ENCODE measurements around the gene PTPRN2.
"Not testable (repeated sequence)": the region's sequence is repeated elsewhere in the genome, so short reads cannot be mapped to it uniquely, and the experiment has no call there.

Gene PTPRN2

GRCh38 chr7:157861031-157861491, 726.6 kb downstream of the PTPRN2 start:
- DNase-seq (ENCODE audit: low read depth): no peak

- no peak for DNase-seq (ENCODE audit: low read depth)
Observed at GRCh38 chr7:157860406-157860805, 727.2 kb downstream of the PTPRN2 start.

DNA sequence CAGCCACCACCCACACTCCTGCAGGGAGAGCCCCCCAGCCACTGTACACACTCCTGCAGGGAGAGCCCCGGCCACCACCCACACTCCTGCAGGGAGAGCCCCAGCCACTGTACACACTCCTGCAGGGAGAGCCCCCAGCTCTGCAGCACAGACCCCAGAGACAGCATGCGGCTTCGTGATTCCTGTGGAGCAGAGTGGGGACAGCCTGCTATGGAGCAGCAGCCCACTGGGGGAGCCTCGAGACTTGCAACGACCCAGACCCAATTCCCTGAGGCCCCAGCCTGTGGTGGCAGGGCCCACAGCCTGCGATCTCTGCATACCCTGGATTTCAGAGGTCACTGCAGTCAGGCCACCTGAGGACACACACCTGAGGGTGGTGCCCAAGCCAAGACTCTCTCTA, 727.7 kb downstream of the PTPRN2 start:
- DNase-seq (ENCODE audit: low read depth): no peak

DNA sequence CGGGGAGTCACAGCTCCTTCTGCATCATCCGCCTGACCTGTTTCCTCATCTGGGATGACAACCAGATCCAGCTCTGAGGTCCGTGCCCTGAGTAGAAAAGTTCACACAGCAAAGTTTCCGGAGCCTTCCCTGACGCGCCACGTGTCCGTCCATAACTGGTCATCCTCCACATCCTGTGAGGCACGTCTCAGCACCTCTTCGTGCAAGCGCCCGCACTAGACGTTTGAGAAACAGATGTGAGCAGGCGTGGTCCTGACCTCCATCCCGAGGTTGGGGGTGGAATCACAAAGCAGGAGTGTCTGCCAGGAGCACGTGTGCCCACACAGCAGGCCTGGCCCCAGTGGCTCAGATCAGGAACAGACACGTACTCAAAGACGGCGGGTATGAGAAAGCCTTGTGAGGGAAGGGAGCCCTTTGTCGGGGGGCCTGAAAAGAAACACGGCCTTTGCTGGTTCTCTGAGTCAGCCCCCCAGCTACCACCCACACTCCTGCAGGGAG, 730.0 kb downstream of the PTPRN2 start:
- DNase-seq (ENCODE audit: low read depth): no peak

DNA sequence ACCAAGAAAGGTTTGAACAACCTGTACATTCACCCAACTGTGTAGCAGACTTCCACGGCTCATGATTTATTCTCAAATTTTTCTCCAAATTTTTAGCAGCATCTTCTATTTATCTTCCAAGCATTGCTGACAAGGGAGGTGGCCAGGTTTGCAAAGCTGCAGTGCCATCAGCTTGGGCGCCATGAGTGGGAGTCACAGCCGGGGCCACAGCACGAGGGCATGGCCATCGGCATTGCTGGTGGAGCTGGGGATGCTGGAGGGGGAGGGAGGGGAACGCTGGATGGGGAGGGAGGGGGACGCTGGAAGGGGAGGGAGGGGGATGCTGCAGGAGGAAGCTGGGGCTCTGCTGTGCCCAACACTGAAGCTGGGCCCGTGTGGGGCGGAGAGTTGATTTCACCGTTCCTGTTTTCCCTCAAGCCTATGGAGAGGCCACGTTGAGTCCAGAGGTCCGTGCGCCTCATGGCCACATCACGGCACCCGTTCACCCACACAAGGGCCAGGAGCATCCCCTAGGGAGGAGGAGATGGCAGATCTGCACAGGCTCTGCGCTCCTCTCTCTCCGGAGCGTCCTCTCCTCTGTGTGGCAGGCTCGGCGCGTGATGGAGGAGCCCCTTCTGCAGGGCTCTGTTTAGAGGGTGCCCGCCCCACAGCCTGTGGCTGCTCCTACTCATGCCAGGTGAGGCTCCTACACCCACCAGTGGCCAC, 730.6 kb downstream of the PTPRN2 start:
- no peak for DNase-seq (ENCODE audit: low read depth)

GRCh38 chr7:157855452-157856213, 732.0 kb downstream of the PTPRN2 start:
- no peak for DNase-seq (ENCODE audit: low read depth)

DNA sequence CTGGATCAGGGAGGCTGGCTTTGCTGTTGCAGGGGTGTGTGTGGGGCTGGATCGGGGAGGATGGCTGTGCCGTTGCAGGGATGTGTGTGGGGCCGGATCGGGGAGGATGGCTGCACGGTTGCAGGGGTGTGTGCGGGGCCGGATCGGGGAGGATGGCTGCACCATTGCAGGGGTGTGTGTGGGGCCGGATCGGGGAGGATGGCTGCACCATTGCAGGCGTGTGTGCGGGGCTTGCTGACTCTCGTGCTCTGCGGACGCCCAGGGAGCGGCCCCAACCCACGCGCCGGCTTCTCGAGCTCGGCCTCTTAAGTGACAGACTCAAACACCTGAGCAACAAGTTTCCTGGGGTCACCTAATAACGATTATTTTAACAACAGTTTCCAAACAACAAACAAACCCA, 732.6 kb downstream of the PTPRN2 start:
- no peak for DNase-seq (ENCODE audit: low read depth)

- DNase-seq (ENCODE audit: low read depth): no peak
Observed at GRCh38 chr7:157854066-157854891, 733.3 kb downstream of the PTPRN2 start.

DNA sequence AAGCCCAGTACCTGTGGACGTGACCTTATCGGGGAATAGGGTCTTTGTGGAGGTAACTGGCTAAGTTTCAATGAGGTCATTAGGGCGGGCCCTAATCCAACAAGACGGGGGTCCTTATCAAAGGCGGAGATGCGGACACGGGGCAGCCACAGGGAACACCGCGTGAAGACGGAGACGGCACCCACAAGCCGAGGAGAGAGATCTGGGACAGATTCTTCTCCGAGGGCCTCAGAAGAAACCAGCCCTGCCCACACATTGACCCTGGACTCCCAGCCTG, 733.9 kb downstream of the PTPRN2 start:
- no peak for DNase-seq (ENCODE audit: low read depth)

DNA sequence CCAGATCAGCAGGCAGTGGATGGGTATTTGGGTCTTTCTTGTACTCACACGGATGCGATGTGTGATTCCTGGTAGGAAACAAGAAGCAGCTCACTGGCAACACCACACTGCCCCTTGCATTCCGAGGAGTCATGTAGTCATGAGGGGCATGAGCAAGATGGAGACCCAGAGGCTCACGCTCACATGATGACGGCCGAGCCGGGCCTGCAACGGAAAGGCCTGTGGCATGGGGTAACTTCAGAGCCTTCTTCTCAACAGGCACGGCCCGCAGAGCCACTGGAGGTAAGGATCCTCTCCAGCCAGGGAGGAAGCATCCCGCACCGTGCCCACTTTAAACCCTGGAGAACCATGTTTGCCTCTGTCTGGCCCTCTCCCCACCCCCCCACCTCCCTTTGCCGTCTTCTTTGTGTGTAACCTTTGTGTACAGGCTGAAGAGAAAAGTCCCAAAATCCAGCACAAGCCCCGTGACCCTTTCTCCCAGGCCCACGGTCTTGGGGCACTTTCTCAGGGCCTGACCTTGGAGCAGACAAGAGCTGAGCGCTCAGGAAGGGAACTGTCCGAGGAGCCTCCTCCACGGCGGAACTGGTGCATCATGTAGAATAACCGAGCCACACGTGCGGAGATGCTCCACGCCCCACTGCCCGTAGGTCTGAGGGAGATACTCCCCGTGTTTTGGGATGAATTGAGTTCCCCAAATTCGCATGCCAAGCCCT, 734.4 kb downstream of the PTPRN2 start:
- DNase-seq (ENCODE audit: low read depth): no peak

DNA sequence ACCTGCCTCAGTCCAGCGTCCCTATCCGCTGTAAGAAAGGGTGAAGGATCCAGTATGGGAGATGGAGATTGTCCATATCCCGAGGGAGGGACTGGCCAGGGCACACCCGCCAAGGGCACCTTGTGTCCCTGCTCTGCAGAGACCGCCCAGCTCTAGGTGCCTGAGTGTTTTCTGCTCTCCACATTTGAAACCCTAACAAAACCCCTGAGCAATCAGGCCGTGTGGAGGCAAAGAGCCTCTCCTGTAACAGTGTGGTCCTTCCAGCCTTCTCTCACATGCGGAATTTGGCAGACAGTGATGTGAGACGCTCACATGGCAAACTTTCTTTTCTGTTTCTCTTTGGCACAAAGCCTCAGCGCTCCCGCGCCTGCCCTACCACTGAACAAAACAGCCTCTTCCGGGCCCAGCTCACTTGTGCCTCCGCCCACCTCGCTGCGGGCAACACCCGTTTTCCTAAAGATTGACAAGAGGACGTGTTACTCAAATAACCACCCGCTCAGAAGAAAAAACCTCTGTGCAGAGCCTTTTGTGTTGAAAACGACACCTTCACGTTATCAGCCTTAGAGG, 736.0 kb downstream of the PTPRN2 start:
- no peak for DNase-seq (ENCODE audit: low read depth)

DNA sequence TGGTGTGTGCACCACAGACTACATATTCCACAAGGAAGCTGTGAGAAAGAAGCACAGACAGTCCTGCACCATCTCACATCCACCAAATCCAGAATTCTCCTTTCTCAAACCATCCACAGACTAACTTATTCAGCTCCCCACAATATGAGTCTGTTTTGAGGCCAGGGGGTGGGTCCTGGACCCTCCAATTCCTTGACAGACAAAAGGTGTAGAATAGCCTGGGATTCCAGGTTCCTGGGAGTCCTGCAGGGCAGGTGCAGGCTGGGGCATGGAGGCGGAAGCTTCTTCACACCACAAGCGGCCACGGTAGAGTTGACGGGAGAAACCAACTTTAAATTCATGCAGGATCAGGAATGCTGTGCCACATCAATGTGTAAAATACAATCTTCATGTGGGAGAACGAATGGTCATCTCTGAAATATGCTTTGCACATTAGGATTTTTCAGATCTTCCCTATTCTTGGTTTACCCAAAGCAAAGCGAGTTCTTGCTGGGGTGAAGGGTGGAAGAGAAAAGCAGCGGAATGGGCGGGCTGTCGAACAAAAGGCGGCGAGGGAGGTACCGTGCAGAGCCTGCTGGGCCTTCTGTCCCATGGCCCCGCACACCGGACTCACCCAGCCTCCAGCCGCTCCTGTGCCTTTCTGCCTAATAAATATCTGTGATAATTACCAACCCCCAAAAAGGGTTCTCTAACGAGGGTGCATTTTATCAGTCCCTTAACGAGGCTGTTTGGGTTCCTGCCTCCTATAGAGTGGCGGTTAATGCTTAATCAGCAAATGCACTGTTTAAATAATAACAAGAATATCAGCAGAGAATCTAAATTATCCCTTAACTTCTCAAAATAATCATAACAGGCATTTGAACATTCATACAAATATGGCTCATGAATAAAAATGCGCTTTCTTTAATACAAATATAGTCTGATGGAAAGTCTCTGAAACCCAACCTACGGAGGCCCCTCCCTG, 736.9 kb downstream of the PTPRN2 start:
- no peak for DNase-seq (ENCODE audit: low read depth)

GRCh38 chr7:157849726-157850125, 737.9 kb downstream of the PTPRN2 start:
- no peak for DNase-seq (ENCODE audit: low read depth)

DNA sequence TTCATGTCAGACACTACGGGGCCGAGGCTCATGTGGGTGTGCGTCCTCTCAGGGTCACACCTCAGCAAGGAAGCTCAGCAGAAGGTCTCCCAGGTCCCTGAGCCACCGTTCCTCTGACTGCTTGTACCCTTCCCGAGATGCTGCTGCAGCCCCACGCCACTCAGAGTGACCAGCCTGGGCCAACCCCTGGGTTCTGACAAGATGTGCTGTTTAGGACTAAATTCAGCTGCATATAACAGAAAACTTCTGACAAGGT, 738.4 kb downstream of the PTPRN2 start:
- DNase-seq (ENCODE audit: low read depth): no peak

GRCh38 chr7:157848508-157849340, 738.9 kb downstream of the PTPRN2 start:
- no peak for DNase-seq (ENCODE audit: low read depth)

GRCh38 chr7:157847756-157848487, 739.7 kb downstream of the PTPRN2 start:
- DNase-seq (ENCODE audit: low read depth): not testable (repeated sequence)

- not testable (repeated sequence) for DNase-seq (ENCODE audit: low read depth)
Observed at GRCh38 chr7:157846746-157847145, 740.9 kb downstream of the PTPRN2 start.

DNA sequence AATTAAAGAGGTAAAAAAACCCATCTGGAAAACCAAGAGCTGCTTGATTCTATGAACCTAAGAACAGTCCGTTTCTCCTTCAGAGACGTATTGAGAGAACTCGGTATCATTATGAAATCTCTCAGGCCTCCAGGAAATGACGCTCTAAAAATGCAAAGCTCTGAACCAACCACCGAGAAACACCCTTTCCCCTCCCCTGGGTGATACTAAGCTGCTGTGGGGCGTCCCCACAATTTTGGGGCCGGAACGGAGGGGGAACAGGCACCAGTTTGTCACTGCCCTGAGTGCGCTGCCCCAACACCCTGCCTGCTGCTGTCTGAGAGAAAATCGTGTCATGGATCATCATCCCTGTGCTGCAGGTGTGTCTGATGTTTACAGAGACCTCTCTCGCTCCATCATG, 741.4 kb downstream of the PTPRN2 start:
- no peak for DNase-seq (ENCODE audit: low read depth)

- no peak for DNase-seq (ENCODE audit: low read depth)
Observed at GRCh38 chr7:157845203-157845835, 742.3 kb downstream of the PTPRN2 start.
